Endometrial microvascular endothelial cells (primary cell): Measurements from ENCODE around the gene CARMIL1. TPM values are rescaled to one million over a fixed set of nuclear protein-coding genes. Genes with fewer than 3 reads are reported as not detected.

Source experiments
- in situ Hi-C: cut with HindIII; loops from 2 replicates; pipeline ENCODE4 v1.10.0; 2017; ENCODE audit warnings: low sequenced_read_pairs, low pct_unique_long_range_greater_than_20kb; ENCODE audit errors: inconsistent ontology term
- total RNA-seq: library from RNA; depleted of rRNA; stranded (reverse); fragments of >200 nt; gene quantifications from one replicate; pipeline ENCODE4 v1.2.3, GENCODE V29; 2015; ENCODE audit errors: inconsistent ontology term

CARMIL1 gene
- total RNA-seq, 1 donor from 2014 or later = 1.0 TPM

DNA sequence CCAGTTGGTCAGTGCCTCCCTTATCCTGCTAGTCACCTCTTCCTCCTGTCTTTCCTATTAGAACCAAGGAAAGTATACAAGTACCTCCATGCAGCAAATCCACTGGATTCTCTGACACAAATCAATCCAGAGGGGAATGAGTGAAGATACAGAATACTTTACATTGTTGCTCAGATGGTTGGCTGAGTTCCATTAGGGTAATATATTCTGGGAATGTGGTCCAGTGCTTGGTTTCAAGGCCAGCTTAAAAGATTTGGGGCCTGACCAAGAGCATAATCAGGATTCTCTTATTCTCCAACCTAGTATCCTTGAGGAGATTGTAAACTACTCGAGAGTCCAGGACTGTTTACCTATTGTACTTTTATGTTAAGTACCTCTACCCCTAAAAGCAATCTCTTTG lies 23.0 kb downstream of the CARMIL1 start:
- in situ Hi-C loops = no loop called here

GRCh38 chr6:25302677-25303128 lies 23.5 kb downstream of the CARMIL1 start:
- in situ Hi-C loops = no loop called here

DNA sequence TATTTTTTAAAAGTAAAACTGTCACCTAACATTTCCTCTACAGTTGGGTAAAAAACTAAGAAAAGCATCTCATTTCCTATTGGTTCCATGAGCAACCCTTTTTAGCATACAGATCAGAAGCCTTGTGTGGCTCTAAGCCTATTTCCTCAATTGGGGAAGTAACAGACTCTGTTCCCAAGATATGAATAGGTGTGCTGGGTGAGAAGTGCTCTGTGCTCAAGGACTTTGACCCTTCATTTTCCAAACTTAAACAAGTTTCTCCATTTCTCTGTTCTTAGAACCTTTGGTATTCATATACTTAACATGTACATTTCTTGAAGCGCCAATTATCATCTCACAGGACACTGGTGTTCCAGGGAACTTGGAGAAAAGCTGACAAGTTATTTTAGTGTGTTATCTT lies 24.1 kb downstream of the CARMIL1 start:
- in situ Hi-C loops = no loop called here

- in situ Hi-C loops = no loop called here
These were observed 27.2 kb downstream of the CARMIL1 start for GRCh38 chr6:25306379-25306778.

DNA sequence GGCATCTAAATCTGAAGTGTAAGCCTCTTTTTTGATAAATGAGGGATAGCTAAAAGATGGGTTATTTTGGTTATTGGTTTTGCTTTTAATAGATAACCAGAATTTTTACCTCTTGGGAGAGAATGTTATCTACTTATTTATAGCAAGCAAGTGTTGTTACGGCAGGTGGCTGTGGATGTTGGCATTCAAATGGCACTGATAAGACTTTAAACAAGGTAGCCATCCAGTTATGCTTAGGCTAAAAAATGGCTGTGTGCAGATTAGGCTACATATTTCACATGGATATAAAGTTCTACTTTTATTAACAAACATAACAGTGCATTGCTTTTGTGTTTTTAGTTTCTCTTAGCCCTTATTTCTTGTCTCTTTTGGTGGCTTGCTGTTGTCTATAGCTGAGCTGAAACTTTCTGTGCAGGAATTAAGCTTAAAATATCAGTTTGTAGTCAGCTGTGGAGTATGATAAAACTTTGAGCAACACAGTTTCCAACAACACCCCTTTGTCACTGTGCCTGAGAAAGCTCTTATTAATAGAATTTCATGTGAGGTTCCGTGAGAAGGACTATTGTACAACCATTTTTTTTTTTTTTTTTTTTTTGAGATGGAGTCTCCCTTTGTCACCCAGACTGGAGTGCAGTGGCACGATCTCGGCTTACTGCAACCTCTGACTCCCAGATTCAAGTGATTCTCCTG lies 28.8 kb downstream of the CARMIL1 start:
- in situ Hi-C loops = no loop called here

DNA sequence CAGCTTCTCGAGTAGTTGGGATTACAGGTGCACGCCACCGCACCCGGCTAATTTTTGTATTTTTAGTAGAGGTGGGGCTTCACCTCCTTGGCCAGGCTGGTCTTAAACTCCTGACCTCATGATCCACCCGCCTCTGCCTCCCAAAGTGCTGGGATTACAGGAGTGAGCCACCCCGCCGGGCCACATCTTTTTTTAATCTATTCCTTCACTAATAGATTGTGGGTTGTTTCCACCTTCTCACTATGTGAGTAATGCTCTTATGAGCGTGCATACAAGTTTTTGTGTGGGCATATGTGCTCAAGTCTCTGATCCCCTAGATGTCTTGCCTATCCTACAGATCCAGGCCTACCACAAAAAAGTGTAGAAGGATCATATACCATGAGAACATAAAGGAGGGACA lies 30.7 kb downstream of the CARMIL1 start:
- in situ Hi-C loops = no loop called here

DNA sequence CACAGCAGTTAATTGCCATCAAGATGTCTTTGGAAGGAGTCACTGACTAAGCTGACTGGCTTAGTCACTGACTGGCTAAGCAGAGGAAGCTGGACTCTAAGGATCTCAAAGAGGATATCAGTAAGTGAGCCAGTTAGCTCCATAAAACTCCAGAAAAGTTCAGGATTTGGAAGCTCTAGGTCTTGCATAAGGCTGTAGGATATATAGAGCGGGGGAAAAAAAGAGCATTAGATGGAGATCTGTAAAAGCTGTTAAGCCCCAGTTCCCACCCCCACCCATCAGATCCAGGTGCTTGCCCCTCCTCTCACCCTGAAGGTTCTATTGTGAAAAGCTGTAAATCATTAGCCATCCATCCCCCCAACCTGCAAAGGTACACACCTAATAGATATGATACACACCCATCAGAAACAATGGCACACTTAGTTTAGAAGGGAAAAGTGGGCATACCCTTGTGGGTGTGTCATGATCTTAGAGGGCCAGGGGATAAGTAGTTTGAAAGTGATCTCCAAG lies 32.2 kb downstream of the CARMIL1 start:
- in situ Hi-C loops = no loop called here

DNA sequence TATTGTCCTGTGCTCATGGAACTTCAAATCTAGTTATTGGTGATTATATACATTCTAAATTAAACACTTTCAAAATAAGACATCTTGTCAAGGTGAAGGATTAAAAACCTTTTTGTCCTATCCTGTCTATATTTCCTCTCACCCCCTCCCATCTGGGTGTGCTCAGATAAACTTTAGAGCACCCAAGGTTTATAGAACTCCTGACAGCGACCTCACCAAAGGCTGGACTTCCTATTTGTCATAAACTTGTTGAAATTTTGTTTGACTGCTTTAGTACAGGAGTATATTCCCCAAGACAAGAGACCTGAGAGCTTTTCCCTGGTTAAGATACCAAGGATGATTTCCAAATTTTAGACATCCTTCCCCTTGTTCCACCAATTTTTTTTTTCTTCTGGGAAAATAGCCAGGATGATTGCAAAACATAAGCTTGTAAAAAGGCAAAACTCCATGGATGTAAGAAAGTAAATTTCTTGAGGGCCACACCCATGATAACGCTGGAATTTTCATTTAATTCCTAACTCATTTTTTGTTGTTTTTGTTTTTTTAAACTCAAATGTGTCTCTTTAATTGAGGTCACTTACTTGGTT lies 33.0 kb downstream of the CARMIL1 start:
- in situ Hi-C loops = no loop called here

GRCh38 chr6:25312703-25313102 lies 33.5 kb downstream of the CARMIL1 start:
- in situ Hi-C loops = no loop called here

DNA sequence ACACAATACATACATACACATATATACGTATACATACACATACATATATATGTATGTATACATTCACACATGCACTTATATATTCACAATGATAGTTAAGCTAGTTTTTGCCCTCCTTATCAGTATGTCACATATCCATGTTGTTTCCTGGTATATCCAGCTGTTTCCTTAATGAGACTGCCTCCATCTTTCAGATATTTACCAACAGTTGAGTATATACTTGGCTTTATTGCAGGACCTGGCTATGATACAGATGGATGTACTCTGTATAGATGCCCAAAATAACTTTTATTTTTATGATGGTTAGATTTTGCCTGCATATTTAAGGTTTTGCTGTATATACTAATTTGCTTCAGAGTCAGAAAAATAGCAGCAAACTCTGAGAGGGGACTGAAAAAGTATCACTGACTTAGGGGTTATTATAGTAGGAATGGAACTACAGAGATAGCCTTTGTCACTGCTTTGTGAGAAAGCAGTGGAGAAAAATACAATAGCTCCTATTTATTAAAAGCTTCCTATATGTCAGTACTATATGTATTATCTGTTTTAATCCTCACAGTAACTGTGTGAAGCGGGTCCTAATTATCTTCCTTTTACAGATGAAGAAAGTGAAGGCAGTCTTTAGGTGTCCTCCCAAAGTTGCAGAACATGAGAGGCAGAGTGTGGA lies 35.5 kb downstream of the CARMIL1 start:
- in situ Hi-C loops = no loop called here

DNA sequence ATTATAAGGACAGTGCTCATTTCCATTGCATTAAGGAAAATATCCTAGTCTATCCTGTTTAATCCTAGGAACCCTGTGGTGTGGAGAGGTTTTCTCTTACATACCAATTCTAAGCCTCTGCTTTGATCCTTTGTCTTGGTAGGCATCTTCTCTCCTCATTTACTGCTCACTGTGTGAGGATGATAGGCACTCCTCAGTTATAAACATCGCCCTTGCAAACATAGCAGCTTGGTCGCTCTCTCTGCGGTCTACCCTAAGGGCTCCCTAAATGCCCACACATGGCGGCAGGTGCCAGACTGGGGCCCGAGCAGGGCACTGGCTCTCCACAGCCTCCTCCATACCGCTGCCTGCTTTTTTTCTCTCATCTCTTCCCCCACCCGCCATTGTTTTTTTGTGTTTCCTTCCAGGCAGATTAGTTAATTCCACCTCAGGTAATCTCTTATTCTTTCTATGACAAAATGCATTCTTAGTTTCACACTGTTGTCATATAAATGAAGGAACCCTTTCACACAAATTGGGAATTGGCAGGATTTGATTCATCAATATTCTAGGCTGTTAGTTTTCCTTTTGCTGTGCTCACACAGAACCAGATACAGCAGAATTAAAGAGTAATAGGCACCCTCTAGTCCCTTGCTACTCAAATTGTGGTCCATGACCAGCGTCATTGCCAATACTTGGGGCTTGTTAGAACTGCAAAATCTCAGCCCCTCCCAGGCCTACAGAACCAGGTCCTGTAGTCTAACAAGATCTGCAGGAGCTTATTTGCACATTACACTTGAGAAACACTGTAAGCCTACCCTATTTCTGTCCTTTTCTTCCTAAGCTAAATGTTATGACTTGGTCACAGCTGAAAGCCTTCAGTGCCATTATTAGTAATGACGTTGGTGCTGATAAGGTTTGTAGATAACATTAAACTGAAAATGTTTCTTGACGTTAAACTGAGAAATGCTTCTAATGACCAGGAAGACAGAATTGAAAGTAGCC lies 36.3 kb downstream of the CARMIL1 start:
- in situ Hi-C loops = no loop called here

- in situ Hi-C loops = no loop called here
These were observed 37.5 kb downstream of the CARMIL1 start for GRCh38 chr6:25316626-25317025.

GRCh38 chr6:25318589-25318988 lies 39.4 kb downstream of the CARMIL1 start:
- in situ Hi-C loops = no loop called here

- in situ Hi-C loops = no loop called here
These were observed 41.3 kb downstream of the CARMIL1 start for GRCh38 chr6:25320459-25320858.

GRCh38 chr6:25322692-25323091 lies 43.5 kb downstream of the CARMIL1 start:
- in situ Hi-C loops = no loop called here

DNA sequence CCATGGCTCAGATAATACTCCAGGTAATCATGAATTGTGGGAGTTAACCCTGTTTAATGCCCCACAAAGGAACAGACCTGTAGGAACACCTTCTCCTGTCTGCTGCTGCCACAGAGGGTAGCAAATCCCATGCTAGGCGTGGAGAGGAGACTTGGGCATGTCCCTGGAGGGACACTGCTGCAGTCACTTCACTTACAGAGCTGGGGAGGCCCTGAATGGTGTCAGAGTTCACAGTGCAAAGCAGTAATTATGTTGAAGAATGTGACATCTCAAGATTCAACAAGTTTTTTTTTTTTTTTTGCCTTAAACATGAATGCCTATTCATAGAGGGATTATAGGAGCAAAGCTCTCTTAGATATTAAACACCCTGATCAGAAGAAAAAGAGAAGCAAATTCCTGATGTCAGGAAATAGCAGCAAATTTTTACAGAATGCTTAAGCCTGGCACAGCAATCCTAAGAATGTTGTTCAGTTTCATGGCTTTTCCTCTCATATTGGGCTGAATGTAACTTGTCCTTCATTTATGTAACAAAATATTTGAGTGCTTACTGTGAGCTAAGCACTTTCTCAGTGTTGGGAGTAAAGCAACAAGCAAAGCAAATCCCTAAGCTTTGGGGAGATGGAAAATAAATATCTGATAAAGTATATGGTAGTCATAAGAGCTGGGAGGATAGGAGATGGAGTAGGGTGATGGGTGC lies 45.0 kb downstream of the CARMIL1 start:
- in situ Hi-C loops = no loop called here

GRCh38 chr6:25326126-25326525 lies 47.0 kb downstream of the CARMIL1 start:
- in situ Hi-C loops = no loop called here

DNA sequence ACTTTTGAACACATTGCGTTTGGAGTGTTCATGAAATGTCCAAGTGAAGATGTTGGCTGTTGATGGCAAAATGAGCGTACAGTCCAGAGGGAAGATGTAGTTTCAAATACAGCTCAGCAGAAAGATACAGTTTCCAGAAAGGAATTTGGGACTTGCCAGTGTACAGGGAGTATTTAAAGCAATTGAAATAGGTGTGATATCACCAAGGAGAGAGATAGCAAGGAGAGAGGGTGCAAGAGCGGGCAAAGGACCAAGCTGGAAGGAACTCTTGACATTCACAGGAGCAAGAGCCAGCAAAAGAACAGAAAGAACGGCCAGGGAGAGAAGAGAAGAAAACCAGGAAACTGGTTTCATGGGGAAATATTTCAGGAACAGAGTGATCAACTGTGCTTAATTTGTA lies 47.8 kb downstream of the CARMIL1 start:
- in situ Hi-C loops = no loop called here
